Peyer's patch (tissue), 4 donors: ENCODE data around the gene PGBD5.

Experiments used
- POLR2A ChIP-seq, 2 donors: fragments of 450-650 bp; IDR thresholded peaks; one replicate each; pipeline ENCODE4 v1.5.1; 2017; ENCODE audit warnings: antibody characterized with exemption in 2 of 2, mild to moderate bottlenecking in 2 of 2, moderate library complexity in 2 of 2
- TF ChIP-seq, protein P1 (sequence below), 6 experiments: fragments of 450-650 bp in 4 of 6; fragments of 200-600 bp in 2 of 6; sonication (generic) in 1 of 6; IDR thresholded peaks; one replicate each; pipeline ENCODE4 v1.5.1; 2017 to 2019; ENCODE audit warnings: antibody characterized with exemption in 6 of 6, mild to moderate bottlenecking in 3 of 6, moderate library complexity in 1 of 6

- TF ChIP-seq, protein P1, sequence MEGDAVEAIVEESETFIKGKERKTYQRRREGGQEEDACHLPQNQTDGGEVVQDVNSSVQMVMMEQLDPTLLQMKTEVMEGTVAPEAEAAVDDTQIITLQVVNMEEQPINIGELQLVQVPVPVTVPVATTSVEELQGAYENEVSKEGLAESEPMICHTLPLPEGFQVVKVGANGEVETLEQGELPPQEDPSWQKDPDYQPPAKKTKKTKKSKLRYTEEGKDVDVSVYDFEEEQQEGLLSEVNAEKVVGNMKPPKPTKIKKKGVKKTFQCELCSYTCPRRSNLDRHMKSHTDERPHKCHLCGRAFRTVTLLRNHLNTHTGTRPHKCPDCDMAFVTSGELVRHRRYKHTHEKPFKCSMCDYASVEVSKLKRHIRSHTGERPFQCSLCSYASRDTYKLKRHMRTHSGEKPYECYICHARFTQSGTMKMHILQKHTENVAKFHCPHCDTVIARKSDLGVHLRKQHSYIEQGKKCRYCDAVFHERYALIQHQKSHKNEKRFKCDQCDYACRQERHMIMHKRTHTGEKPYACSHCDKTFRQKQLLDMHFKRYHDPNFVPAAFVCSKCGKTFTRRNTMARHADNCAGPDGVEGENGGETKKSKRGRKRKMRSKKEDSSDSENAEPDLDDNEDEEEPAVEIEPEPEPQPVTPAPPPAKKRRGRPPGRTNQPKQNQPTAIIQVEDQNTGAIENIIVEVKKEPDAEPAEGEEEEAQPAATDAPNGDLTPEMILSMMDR (IDR thresholded peaks at IDR 0.05) = no peak
- TF ChIP-seq POLR2A (IDR thresholded peaks at IDR 0.05) = no peak
Observed at GRCh38 chr1:230355594-230355993, 70.5 kb downstream of the PGBD5 start.
